ENCODE data around the gene ETHE1. TPM values are rescaled to one million over a fixed set of nuclear protein-coding genes. Genes with fewer than 3 reads are reported as not detected.
A peak's percentile ranks its signal among the peaks of the same experiment; 100 is the strongest.

Gene ETHE1
- polyA plus RNA-seq, 2 of the 4 experiments (the other 2 are of a cell fraction) = 37.3 to 58.9 TPM

- H3K4me3 ChIP-seq = no peak overlapping the region
- H3K4me1 ChIP-seq = peaks cover 15% of the 10 kb centered on the region
- ChIA-PET POLR2A (no interaction called here), CTCF (interaction anchor here (1.1 to 2.6 kb wide), 3 partner anchors 12 to 51 kb away, joined by 3 to 10 read pairs (median 5); no protein-coding TSS in a partner anchor)
- FAIRE-seq (peak; percentile 13), DNase-seq (ENCODE audit: low read depth in 1 of 2, low spot score in 1 of 2) (no peak), ATAC-seq (no peak)
- peak overlapping the region in 1 of 2 experiments; percentile 41; a peak in 2 of 6 replicates for H3K27ac ChIP-seq
- TF ChIP-seq HDAC2 (IDR thresholded peaks at IDR 0.05) (no peak), HMGXB4 (CRISPR knock-in tag; IDR thresholded peaks at IDR 0.05; ENCODE audit: borderline replicate concordance) (no peak), FOSB (CRISPR knock-in tag; IDR thresholded peaks at IDR 0.05) (no peak), ELK1 (IDR thresholded peaks at IDR 0.05; ENCODE audit: low read depth, low read length) (no peak), CTCF (IDR thresholded peaks at IDR 0.05) (no peak), MAZ (IDR thresholded peaks at IDR 0.05; ENCODE audit: borderline replicate concordance, low read depth, low read length) (no peak), PBX3 (IDR thresholded peaks at IDR 0.05) (no peak), REST (IDR thresholded peaks at IDR 0.05) (no peak), ESRRA (IDR thresholded peaks at IDR 0.05; ENCODE audit: borderline replicate concordance, low read length) (no peak), EHMT2 (IDR thresholded peaks at IDR 0.05; ENCODE audit: low read depth) (no peak), EP300 (IDR thresholded peaks at IDR 0.05) (no peak)
- no peak overlapping the region for H3K4me2 ChIP-seq
- H3K9me3 ChIP-seq = no peaks in the 10 kb centered on the region
- WGBS (ENCODE audit: missing lambda C conversion rate) = 89% methylated on average over 4 of the region's 4 CpGs
These were observed 58.4 kb downstream of the ETHE1 start for GRCh38 chr19:43468354-43469159.

GRCh38 chr19:43467730-43468129 lies 59.3 kb downstream of the ETHE1 start:
- TF ChIP-seq RNF2 (IDR thresholded peaks at IDR 0.05; ENCODE audit: borderline replicate concordance, low read depth) (no peak), NFE2L2 (conservative IDR thresholded peaks at IDR 0.05; ENCODE audit: low read length) (no peak), CEBPB (IDR thresholded peaks at IDR 0.05) (peak; percentile 52 to 68; a peak in 3 of 4 replicates), SMC3 (IDR thresholded peaks at IDR 0.05) (no peak), REST (IDR thresholded peaks at IDR 0.05) (no peak)
- no peak for FAIRE-seq
- Histone ChIP-seq H3K9me3 (no peaks in the 10 kb centered on the region), H3K27ac (peak overlapping the region in 1 of 2 experiments; percentile 41; a peak in 3 of 6 replicates), H3K4me3 (no peak overlapping the region), H3K4me2 (no peak overlapping the region), H3K4me1 (peaks cover 15% of the 10 kb centered on the region)
- DNase-seq (ENCODE audit: low read depth in 1 of 2, low spot score in 1 of 2) = no peak
- ATAC-seq = no peak
- CTCF ChIA-PET = interaction anchor here (0.8 to 14.0 kb wide), 4 partner anchors 11 to 52 kb away, joined by 3 to 176 read pairs (median 4); no protein-coding TSS in a partner anchor
- POLR2A ChIA-PET = no interaction called here
- WGBS (ENCODE audit: missing lambda C conversion rate) = 77% methylated on average over 4 of the region's 4 CpGs
